ENCODE data around the gene TIMP3.

- TF ChIP-seq CTCF (conservative IDR thresholded peaks at IDR 0.05 in 1 of 2, IDR thresholded peaks at IDR 0.05 in 1 of 2; ENCODE audit: extremely low read depth in 1 of 2, insufficient read depth in 1 of 2, low read depth in 1 of 2, low read length in 2 of 2): no peak
- TF ChIP-seq EZH2 (IDR thresholded peaks at IDR 0.05; ENCODE audit: borderline replicate concordance, low read length): no peak
Measured at GRCh38 chr22:32900886-32901635, 99.6 kb downstream of the TIMP3 start.
